ENCODE results near the gene ZNF772.

ZNF772 gene

DNA sequence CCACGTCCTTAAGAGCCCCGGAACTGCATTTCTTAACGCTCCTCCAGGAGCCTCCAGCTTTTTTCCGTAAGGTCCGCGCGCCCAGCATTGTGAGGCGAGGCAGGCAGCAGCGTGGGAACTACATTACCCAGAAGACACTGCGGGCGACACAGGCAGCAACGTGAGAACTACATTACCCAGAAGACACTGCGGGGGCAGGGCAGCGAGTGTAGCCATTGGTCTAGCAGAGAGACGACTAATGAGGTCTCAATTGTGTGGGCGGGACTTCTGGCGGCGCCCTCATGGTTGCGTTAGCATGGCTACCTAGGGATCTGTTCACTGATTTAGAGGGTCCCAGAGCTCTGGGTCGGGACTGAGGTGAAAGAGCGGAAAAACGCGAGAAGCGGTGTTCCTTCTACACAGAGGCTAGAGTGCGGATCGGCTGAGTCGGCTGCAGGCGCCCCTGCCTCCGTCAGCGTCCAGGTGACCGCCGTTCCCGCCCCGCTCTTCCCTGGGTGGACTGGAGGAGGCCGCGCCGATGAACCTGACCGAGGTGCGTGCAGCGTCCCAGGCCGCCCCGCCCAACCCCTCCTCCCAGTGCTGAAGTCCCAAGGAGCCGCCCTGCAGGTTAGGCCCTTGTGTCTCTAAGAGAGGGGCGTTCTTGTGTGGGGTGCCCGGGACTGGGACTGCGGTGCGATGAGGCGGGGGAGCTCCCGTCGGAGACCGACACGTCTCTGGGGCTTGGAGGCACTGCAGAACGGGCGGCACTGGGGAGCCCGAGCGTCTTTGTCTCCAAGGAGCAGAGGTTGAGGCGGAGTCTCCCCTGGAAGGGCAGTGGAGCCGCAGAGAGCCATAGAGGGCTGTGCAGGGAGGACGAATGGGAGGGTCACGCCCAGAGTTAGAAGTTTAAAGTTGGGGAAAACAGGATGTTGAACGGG lies 42.0 kb downstream of the ZNF772 start, which contains the start of gene ZNF749:
TSS of gene ZNF749 (plus strand) at position 264 of the 917 bp plus-strand sequence. CDS start at position 518, 254 bp downstream.
- peak; percentile 85 to 91 for DNase-seq (ENCODE audit: low read depth in 2 of 2)

- DNase-seq (ENCODE audit: low read depth in 2 of 2) = no peak
These were observed 42.8 kb downstream of the ZNF772 start for GRCh38 chr19:57434386-57435061.

DNA sequence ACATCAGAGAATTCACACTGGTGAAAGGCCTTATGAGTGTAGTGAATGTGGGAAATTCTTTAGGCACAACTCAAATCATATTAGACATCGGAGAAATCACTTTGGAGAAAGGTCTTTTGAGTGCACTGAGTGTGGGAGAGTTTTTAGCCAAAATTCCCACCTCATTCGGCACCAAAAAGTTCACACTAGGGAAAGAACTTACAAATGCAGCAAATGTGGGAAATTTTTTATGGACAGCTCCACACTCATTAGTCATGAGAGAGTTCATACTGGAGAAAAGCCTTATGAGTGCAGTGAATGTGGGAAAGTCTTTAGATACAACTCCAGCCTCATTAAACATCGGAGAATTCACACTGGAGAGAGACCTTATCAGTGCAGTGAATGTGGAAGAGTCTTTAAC lies 56.3 kb downstream of the ZNF772 start:
- no peak for DNase-seq (ENCODE audit: low read depth in 2 of 2)

DNA sequence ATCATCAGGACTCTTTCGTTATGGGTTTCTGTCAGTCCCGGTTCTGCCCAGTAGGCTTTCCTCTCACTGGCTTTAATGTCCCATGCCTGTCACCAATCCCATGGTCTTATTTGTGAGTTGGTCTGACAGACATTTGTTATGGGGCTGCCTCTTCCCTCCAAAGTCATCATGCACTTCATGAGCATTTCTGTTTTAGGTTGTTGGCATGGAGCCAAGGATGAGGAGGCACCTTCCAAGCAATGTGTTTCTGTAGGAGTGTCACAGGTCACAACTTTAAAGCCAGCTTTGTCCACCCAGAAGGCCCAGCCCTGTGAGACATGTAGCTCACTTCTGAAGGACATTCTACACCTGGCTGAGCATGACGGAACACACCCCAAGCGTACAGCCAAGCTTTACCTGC lies 57.9 kb downstream of the ZNF772 start:
- DNase-seq (ENCODE audit: low read depth in 2 of 2) = no peak

All from stimulated activated CD8-positive, alpha-beta memory T cell treated with anti-CD3 and anti-CD28 coated beads, Interleukin-2, amount 100 ng/mL, for 48 hours (primary cell).